GM12873 (cell line): ENCODE measurements around the gene AHCY.

Source experiments
- CTCF ChIP-seq: IDR thresholded peaks from 2 replicates; pipeline ENCODE4 v1.5.1; 2012; ENCODE audit warnings: low read depth, mild to moderate bottlenecking, moderate library complexity, low read length, control low read depth; ENCODE audit not compliant: insufficient read depth; ENCODE audit errors: missing control alignments

Gene AHCY

GRCh38 chr20:34293119-34293518 is 10.0 kb downstream of the AHCY start:
- TF ChIP-seq CTCF = no peak

GRCh38 chr20:34292496-34292895 is 10.7 kb downstream of the AHCY start:
- no peak for TF ChIP-seq CTCF

GRCh38 chr20:34290471-34290870 is 12.7 kb downstream of the AHCY start:
- no peak for TF ChIP-seq CTCF

- no peak for TF ChIP-seq CTCF
Observed at GRCh38 chr20:34285450-34285849, 17.7 kb downstream of the AHCY start.

- no peak for TF ChIP-seq CTCF
Observed at GRCh38 chr20:34283844-34284243, 19.3 kb downstream of the AHCY start.

GRCh38 chr20:34282041-34282440 is 21.1 kb downstream of the AHCY start:
- TF ChIP-seq CTCF = no peak

GRCh38 chr20:34281177-34281576 is 22.0 kb downstream of the AHCY start:
- TF ChIP-seq CTCF = no peak
